Activated CD8-positive, alpha-beta T cell treated with anti-CD3 and anti-CD28 coated beads, Interleukin-2, amount 10 ng/mL, durations not matched to agents 7 days and 5 days (primary cell): Measurements from ENCODE around the gene SMYD2. TPM values are rescaled to one million over a fixed set of nuclear protein-coding genes. Genes with fewer than 3 reads are reported as not detected.

Source experiments
- ATAC-seq: fragments of 150-1000 bp; cut with Tn5 transposase; one replicate; pipeline ENCODE4 v1.10.0; 2021; ENCODE audit warnings: moderate library complexity
- CTCF ChIA-PET: fragments of 350-600 bp; sonication (Branson Sonifier 250); formaldehyde crosslinking; loops from one replicate; lab custom pipeline; 2021; ENCODE audit warnings: antibody characterized with exemption; lab: Charles Lee
- POLR2A ChIA-PET: fragments of 350-600 bp; sonication (Branson Sonifier 250); formaldehyde crosslinking; loops from one replicate; lab custom pipeline; 2021; ENCODE audit warnings: antibody characterized with exemption; lab: Charles Lee
- DNase-seq: peaks from one replicate; pipeline ENCODE4 v3.0.0-alpha.2; 2020
- H3K27ac Mint-ChIP-seq: one replicate; pipeline ENCODE4 v1.8.0; 2021; ENCODE audit warnings: mild to moderate bottlenecking, mixed read lengths
- H3K27me3 Mint-ChIP-seq: one replicate; pipeline ENCODE4 v1.8.0; 2021; ENCODE audit warnings: low read depth, mixed read lengths
- H3K36me3 Mint-ChIP-seq: one replicate; pipeline ENCODE4 v1.8.0; 2021; ENCODE audit warnings: low read depth, mixed read lengths
- H3K4me1 Mint-ChIP-seq: one replicate; pipeline ENCODE4 v1.8.0; 2021; ENCODE audit warnings: low read depth, mixed read lengths
- H3K4me3 Mint-ChIP-seq: one replicate; pipeline ENCODE4 v1.8.0; 2021; ENCODE audit warnings: mild to moderate bottlenecking, mixed read lengths
- H3K9me3 Mint-ChIP-seq: one replicate; pipeline ENCODE4 v1.8.0; 2022; ENCODE audit warnings: mixed read lengths; ENCODE audit not compliant: insufficient read depth
- total RNA-seq, 2 experiments: library from RNA; stranded (reverse); gene quantifications; one replicate each; pipeline ENCODE4 v1.2.3, GENCODE V29; 2021

The SMYD2 gene
- total RNA-seq, 2 experiments from 2014 or later, result 37.2 to 38.4 TPM

DNA sequence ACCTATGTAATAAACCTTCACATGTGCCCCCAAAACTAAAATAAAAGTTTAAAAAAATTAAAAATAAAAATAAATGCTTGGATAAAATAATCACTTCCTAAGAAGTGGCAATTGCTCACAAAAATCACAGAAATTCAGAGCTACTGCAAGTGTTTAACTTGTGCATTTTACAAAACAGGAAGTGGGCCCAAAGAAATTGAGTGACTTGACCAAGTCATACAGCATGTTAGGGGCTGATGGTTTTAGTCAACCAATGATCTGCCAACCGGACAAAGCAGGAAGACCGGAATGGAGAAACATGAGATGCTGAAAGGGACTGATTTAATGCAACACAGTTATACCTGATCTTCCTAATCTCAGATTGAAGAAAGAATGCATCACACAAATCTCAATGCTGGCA, 96.5 kb downstream of the SMYD2 start:
- H3K27me3 Mint-ChIP-seq, result peaks cover 12% of the 10 kb centered on the region
- CTCF ChIA-PET, result no interaction called here
- no peaks in the 10 kb centered on the region for H3K9me3 Mint-ChIP-seq
- no peaks in the 10 kb centered on the region for H3K4me1 Mint-ChIP-seq
- H3K36me3 Mint-ChIP-seq, result no peaks in the 10 kb centered on the region
- POLR2A ChIA-PET, result no interaction called here
- ATAC-seq (no peak), DNase-seq (no peak)
- H3K27ac Mint-ChIP-seq, result no peak overlapping the region
- H3K4me3 Mint-ChIP-seq, result no peak overlapping the region

DNA sequence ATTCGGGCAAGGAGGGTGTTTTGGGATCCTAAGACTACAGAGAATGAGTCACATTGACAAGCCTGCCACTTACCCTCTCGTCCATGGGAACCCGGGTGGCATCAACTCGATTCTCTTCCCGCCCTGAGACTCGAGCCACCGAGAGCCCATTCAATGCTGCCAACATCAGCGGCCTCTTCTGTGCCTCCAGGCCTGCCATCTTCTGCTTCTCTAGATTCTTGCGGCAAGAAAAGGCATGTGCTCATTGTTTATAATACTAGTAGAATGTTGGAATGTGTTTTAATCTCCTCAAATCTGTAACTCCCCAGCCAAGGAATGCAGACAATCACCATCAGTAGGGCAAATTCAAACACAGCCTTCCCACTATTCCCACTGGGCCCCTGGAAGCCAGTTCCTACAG, 96.9 kb downstream of the SMYD2 start:
- CTCF ChIA-PET, result no interaction called here
- H3K4me1 Mint-ChIP-seq, result no peaks in the 10 kb centered on the region
- H3K36me3 Mint-ChIP-seq, result no peaks in the 10 kb centered on the region
- H3K4me3 Mint-ChIP-seq, result no peak overlapping the region
- no peaks in the 10 kb centered on the region for H3K9me3 Mint-ChIP-seq
- POLR2A ChIA-PET, result no interaction called here
- H3K27ac Mint-ChIP-seq, result no peak overlapping the region
- H3K27me3 Mint-ChIP-seq, result peaks cover 12% of the 10 kb centered on the region
- DNase-seq, result no peak
- ATAC-seq, result no peak

DNA sequence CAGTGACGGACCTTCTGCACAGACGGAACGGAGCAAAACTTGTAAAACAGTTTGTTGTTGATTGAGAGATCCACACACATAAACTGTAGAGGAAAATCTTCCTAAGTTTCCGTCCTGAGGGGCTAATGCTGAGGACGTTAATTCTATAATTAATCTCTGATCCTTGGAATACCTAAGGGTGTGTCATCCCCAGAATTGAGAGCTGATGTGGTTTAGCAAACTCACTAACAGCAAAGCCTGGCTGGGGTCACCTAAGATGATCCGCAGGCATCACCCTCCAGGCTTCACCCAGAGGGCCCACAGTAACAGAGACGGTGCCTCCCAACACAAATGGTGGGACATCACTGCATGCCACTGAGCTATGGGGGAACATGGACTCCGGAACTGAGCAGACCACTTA, 97.5 kb downstream of the SMYD2 start:
- ChIA-PET CTCF (no interaction called here), POLR2A (no interaction called here)
- Mint-ChIP-seq H3K4me3 (no peak overlapping the region), H3K27me3 (peaks cover 12% of the 10 kb centered on the region), H3K9me3 (no peaks in the 10 kb centered on the region), H3K27ac (no peak overlapping the region), H3K4me1 (no peaks in the 10 kb centered on the region), H3K36me3 (no peaks in the 10 kb centered on the region)
- ATAC-seq, result no peak
- no peak for DNase-seq

DNA sequence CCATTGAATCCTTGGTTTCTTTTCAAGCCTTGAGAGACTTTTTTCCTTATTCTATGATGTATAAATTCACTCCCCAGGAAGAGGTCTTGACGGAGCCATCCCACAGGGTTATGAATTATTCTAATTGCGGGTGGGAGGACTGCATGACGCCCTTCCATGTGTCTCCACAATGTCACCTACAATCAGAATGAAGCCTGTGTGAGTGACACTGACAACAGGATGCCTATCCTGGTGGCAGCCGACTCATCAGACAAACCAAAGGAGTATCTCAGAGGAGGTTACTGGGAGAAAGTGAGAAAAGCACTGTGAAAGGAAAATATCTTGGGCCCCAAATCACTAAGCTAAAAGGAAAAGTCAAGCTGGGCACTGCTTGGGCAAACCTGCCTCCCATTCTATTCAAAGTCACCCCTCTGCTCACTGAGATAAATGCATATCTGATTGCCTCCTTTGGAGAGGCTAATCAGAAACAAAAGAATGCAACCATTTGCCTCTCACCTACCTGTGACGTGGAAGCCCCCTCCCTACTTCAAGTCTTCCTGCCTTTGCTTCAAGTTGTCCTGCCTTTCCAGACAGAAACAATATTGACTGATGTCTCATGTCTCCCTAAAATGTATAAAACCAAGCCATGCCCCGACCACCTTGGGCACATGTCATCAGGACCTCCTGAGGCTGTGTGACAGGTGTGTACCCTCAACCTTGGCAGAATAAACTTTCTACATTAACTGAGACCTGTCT, 98.4 kb downstream of the SMYD2 start:
- H3K4me3 Mint-ChIP-seq, result no peak overlapping the region
- no peak for ATAC-seq
- no peaks in the 10 kb centered on the region for H3K9me3 Mint-ChIP-seq
- H3K27me3 Mint-ChIP-seq, result peaks cover 7% of the 10 kb centered on the region
- H3K4me1 Mint-ChIP-seq, result no peaks in the 10 kb centered on the region
- DNase-seq, result no peak
- no peak overlapping the region for H3K27ac Mint-ChIP-seq
- H3K36me3 Mint-ChIP-seq, result no peaks in the 10 kb centered on the region
- ChIA-PET POLR2A (no interaction called here), CTCF (interaction anchor here (1.7 to 3.0 kb wide), 2 partner anchors 48 to 259 kb away, joined by 3 to 13 read pairs; no protein-coding TSS in a partner anchor)

DNA sequence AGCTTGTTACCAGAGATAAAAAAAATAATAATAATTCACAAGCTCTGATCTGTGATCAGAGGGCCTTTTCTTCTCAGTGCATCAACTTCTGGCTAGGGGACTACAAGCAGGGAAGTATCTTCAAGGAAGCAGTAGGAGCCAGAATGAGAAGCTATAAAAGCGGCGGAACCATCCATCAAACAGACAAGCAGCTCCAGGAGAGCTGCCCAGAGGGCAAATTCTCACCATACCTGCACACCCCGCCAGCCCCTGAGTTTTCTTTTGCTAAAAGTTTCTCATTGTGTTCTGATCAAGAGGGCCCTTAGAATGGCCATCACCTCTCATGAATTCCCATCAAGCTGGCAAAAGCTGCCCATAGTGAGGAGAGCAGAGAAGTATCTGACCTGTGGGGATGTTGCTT, 99.4 kb downstream of the SMYD2 start:
- H3K27ac Mint-ChIP-seq, result no peak overlapping the region
- ChIA-PET CTCF (interaction anchor here (1.7 to 3.0 kb wide), 2 partner anchors 49 to 258 kb away, joined by 3 to 13 read pairs; no protein-coding TSS in a partner anchor), POLR2A (no interaction called here)
- H3K4me1 Mint-ChIP-seq, result no peaks in the 10 kb centered on the region
- peaks cover 4% of the 10 kb centered on the region for H3K27me3 Mint-ChIP-seq
- no peak for ATAC-seq
- H3K9me3 Mint-ChIP-seq, result no peaks in the 10 kb centered on the region
- no peak overlapping the region for H3K4me3 Mint-ChIP-seq
- no peak for DNase-seq
- no peaks in the 10 kb centered on the region for H3K36me3 Mint-ChIP-seq

DNA sequence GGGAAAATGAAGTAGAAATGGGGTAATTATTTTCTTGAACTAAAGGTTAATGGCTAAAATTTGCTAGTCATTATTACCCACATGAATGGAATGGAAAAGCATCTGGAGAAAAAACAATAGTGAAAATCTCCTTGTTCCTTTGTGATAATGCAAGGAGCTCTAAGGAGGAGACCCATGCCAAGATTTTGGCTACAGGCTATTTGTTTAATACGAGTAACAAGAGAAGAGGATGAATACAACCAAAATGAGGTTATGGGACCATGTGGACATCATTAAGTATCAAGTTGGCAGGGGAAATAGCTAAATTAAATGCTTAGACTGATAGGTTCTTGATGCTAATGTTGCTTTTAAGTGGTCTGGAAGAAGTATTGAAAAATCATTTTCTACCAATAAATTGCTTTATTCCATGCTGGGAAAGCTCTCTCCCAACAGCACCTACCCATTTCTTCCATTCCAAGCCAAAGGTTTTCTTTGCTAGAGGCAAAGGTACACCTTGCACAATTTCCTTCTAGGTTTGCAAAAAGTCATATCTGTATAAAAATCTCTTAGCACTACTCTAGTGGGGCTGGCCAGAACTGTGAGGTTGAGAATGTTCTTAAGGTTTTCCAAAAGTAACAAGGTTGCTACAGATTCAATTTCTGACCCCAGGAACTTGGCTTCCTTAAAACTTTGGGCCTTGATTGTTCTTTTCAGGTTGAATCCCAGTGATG, 100.2 kb downstream of the SMYD2 start:
- ATAC-seq (no peak), DNase-seq (no peak)
- Mint-ChIP-seq H3K36me3 (no peaks in the 10 kb centered on the region), H3K27ac (no peak overlapping the region), H3K4me1 (no peaks in the 10 kb centered on the region), H3K27me3 (peaks cover 4% of the 10 kb centered on the region), H3K9me3 (no peaks in the 10 kb centered on the region), H3K4me3 (no peak overlapping the region)
- POLR2A ChIA-PET, result no interaction called here
- CTCF ChIA-PET, result interaction anchor here (1.7 to 3.0 kb wide), 2 partner anchors 50 to 257 kb away, joined by 3 to 13 read pairs; no protein-coding TSS in a partner anchor

DNA sequence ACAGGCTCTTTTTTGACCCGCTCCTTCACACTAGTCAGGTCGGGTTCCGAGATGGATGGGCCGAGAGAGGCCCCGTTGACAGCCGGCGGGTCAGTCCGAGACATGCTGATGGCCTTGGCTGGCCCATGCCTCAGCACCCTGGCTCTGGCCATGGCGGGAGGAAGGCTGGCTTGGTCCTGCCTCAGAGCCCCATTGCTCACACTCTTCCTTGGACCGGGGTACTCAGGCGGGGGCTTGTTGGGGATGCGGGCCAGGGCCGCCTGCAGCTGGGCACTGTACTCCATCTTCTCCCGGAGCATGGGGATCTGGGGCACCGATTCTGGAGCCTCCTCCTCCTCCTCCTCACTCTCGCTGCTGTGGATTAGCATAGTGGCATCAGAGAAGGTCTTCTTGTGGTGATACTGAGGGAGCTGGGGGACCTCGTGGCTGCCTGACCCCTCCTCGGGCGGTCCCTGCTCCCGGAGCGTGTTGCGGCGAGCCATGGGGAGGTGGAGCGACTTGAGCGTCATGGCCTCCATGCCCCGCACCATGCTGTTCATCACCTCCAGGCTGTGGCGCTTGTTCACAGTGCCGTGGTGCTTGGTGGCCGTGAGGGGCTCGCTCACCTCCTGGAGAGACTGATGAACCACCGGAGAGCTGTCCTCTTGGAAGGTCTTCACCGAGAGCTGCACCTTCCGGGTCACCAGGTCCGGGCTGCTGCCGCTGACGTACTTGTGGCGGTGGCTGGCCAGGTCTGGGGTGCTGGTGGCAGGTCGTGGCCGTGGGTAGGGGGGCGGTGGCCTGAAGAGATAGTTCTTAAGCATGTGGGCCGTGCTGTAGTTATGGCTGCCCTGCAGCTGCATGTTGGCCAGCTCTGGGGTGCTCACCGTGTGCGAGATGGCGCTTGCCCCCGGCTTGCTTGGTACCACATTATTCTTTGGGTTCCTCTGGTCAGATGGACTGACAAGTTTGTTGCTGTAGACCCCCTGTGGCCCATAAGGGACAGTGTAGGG, 102.7 kb downstream of the SMYD2 start:
- DNase-seq (no peak), ATAC-seq (no peak)
- no peak overlapping the region for H3K4me3 Mint-ChIP-seq
- no peaks in the 10 kb centered on the region for H3K36me3 Mint-ChIP-seq
- ChIA-PET CTCF (interaction anchor here (1.5 kb wide), 1 partner anchor 122 kb away, joined by 3 read pairs; no protein-coding TSS in a partner anchor), POLR2A (no interaction called here)
- no peak overlapping the region for H3K27ac Mint-ChIP-seq
- H3K27me3 Mint-ChIP-seq, result peaks cover 4% of the 10 kb centered on the region
- H3K4me1 Mint-ChIP-seq, result peaks cover 4% of the 10 kb centered on the region
- H3K9me3 Mint-ChIP-seq, result no peaks in the 10 kb centered on the region

DNA sequence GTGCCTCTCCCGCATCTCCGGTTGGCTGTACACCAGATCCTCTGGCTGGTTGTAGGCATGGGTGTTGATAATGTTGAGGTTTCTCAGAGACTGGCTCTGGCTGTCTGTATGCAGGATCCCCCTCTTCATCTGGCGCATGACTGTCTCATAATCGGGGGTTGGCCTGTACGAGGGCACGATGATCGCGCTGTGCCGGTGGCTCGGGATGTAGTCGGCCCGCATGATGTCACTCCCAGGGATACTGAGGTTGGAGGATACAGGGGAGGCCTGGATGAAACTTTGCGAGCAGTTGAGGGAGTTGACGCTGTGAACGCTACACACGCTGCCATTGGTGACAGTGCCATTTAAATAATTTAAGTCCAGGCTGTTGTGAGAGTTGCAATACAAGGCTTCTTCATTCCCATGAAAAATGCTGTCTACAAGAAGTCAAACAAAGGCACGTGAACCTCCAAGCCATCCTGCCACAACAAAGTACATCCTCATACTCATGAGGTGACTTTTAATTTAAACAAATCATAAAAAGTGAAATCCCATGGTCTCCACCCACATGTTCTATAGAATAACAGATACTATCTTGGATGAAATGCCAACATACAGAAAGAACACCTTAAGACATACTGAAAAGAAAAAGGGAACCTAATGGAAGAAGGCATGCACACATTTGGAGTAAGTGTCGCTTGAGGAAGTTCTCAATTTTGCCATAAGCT, 103.6 kb downstream of the SMYD2 start:
- no peak overlapping the region for H3K27ac Mint-ChIP-seq
- CTCF ChIA-PET, result no interaction called here
- POLR2A ChIA-PET, result no interaction called here
- H3K9me3 Mint-ChIP-seq, result no peaks in the 10 kb centered on the region
- peaks cover 4% of the 10 kb centered on the region for H3K4me1 Mint-ChIP-seq
- H3K36me3 Mint-ChIP-seq, result no peaks in the 10 kb centered on the region
- ATAC-seq (no peak), DNase-seq (no peak)
- no peak overlapping the region for H3K4me3 Mint-ChIP-seq
- peaks cover 2% of the 10 kb centered on the region for H3K27me3 Mint-ChIP-seq

DNA sequence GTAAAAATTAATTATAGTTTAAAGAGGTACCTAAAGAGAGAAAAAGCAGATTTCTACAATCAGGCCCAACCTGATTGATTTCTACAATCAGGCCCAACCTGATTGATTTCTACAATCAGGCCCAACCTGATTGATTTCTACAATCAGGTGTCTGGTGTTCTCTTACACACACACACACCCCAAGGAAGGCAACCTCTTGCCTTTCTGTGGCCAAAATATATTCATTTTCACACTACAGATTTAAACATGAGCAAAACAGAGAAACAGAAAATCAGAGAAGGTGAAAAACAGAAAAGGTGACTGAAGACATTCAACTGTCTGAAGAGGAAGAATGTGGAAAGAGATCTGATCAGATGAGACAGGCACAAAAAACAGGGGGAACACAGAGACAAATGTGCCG, 104.5 kb downstream of the SMYD2 start:
- Mint-ChIP-seq H3K27me3 (no peaks in the 10 kb centered on the region), H3K36me3 (no peaks in the 10 kb centered on the region), H3K4me1 (peaks cover 4% of the 10 kb centered on the region), H3K9me3 (no peaks in the 10 kb centered on the region), H3K4me3 (no peak overlapping the region), H3K27ac (no peak overlapping the region)
- DNase-seq (no peak), ATAC-seq (no peak)
- POLR2A ChIA-PET, result no interaction called here
- CTCF ChIA-PET, result no interaction called here

DNA sequence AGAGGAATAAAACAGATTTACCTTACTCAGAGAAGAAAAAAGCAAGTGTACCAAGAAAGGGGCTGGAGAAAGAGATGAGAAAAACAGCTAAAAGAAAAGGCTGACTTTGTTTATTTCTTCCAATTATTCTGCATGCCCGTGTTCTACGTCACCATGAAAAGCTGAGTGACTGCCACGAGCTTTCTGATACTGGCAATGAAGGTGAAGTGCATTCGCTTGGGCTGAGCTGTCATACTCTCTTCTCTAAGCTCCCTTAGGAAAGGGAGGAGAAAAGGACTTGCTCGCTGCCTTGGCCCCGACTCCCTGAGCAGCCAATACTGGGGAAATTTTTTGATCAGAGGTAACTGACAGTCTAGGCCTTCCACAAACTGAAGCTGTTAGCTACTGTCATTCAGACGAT, 105.4 kb downstream of the SMYD2 start:
- Mint-ChIP-seq H3K27ac (no peak overlapping the region), H3K4me3 (no peak overlapping the region), H3K36me3 (no peaks in the 10 kb centered on the region), H3K27me3 (no peaks in the 10 kb centered on the region), H3K4me1 (peaks cover 4% of the 10 kb centered on the region), H3K9me3 (no peaks in the 10 kb centered on the region)
- ChIA-PET CTCF (interaction anchor here (0.7 to 3.1 kb wide), 3 partner anchors 54 to 201 kb away, joined by 3 to 23 read pairs (median 11); no protein-coding TSS in a partner anchor), POLR2A (no interaction called here)
- no peak for DNase-seq
- ATAC-seq, result no peak
